GM23338 (cell line): ENCODE results near the gene TMEM116. TPM values are rescaled to one million over a fixed set of nuclear protein-coding genes. Genes with fewer than 3 reads are reported as not detected.
A peak's percentile ranks its signal among the peaks of the same experiment; 100 is the strongest.

Source experiments
- ATAC-seq: fragments of 200-7000 bp; cut with Tn5 transposase; 3 replicates; pipeline ENCODE4 v1.9.1; 2020
- DNase-seq: peaks from one replicate; pipeline ENCODE4 v3.0.0-alpha.2; 2015; ENCODE audit warnings: low spot score
- H2AFZ ChIP-seq: fragments of 200-600 bp; sonication (generic); 2 replicates; pipeline ENCODE4 v1.8.0; 2016; ENCODE audit warnings: antibody characterized with exemption, mild to moderate bottlenecking, moderate library complexity
- H3F3A ChIP-seq: fragments of 200-600 bp; sonication (generic); replicated peaks from 2 replicates; pipeline ENCODE4 v1.8.0; 2017; ENCODE audit warnings: antibody characterized with exemption, mixed run types, low read depth
- H3K27ac ChIP-seq: fragments of 200-600 bp; sonication (generic); 2 replicates; pipeline ENCODE4 v1.6.1; 2016; ENCODE audit warnings: low read depth
- H3K27me3 ChIP-seq: fragments of 200-600 bp; sonication (generic); 2 replicates; pipeline ENCODE4 v1.8.0; 2016; ENCODE audit warnings: mild to moderate bottlenecking, mixed run types, moderate library complexity; ENCODE audit not compliant: insufficient read depth
- H3K36me3 ChIP-seq: fragments of 200-600 bp; sonication (generic); 2 replicates; pipeline ENCODE4 v1.8.0; 2016; ENCODE audit warnings: mild to moderate bottlenecking; ENCODE audit not compliant: insufficient read depth
- H3K4me1 ChIP-seq: fragments of 200-600 bp; sonication (generic); 2 replicates; pipeline ENCODE4 v1.8.0; 2016; ENCODE audit warnings: mild to moderate bottlenecking, moderate library complexity; ENCODE audit not compliant: insufficient read depth
- H3K4me2 ChIP-seq: fragments of 200-600 bp; sonication (generic); 2 replicates; pipeline ENCODE4 v1.7.1; 2017; ENCODE audit warnings: mixed run types
- H3K4me3 ChIP-seq: fragments of 200-600 bp; sonication (generic); 2 replicates; pipeline ENCODE4 v1.6.1; 2016; ENCODE audit warnings: mixed run types
- H3K79me2 ChIP-seq: fragments of 200-600 bp; sonication (generic); replicated peaks from 2 replicates; pipeline ENCODE4 v1.8.0; 2017; ENCODE audit warnings: mild to moderate bottlenecking; ENCODE audit not compliant: insufficient read depth
- H3K9me2 ChIP-seq: fragments of 200-600 bp; sonication (generic); 2 replicates; pipeline ENCODE4 v1.8.0; 2017; ENCODE audit not compliant: insufficient read depth
- H4K20me1 ChIP-seq: fragments of 200-600 bp; sonication (generic); replicated peaks from 2 replicates; pipeline ENCODE4 v1.8.0; 2017; ENCODE audit warnings: mild to moderate bottlenecking; ENCODE audit not compliant: insufficient read depth
- H3K27ac Mint-ChIP-seq: 2 replicates; pipeline ENCODE4 v1.8.0; 2020; ENCODE audit warnings: inconsistent platforms, mild to moderate bottlenecking, moderate library complexity, mixed read lengths
- H3K27me3 Mint-ChIP-seq: 3 replicates; pipeline ENCODE4 v1.8.0; 2022; ENCODE audit warnings: low read depth, mild to moderate bottlenecking, moderate library complexity, mixed read lengths, inconsistent platforms; ENCODE audit not compliant: insufficient read depth, poor library complexity
- H3K36me3 Mint-ChIP-seq: 3 replicates; pipeline ENCODE4 v1.8.0; 2021; ENCODE audit warnings: low read depth, mild to moderate bottlenecking, inconsistent platforms, moderate library complexity, mixed read lengths
- H3K4me1 Mint-ChIP-seq: 3 replicates; pipeline ENCODE4 v1.8.0; 2020; ENCODE audit warnings: mild to moderate bottlenecking, inconsistent platforms, mixed read lengths
- H3K4me3 Mint-ChIP-seq: 3 replicates; pipeline ENCODE4 v1.8.0; 2021; ENCODE audit warnings: moderate library complexity, mild to moderate bottlenecking, inconsistent platforms, mixed read lengths
- H3K9me3 Mint-ChIP-seq: 3 replicates; pipeline ENCODE4 v1.8.0; 2020; ENCODE audit warnings: moderate library complexity, mild to moderate bottlenecking, inconsistent platforms, mixed read lengths
- CREB1 ChIP-seq: fragments of 250-450 bp; sonication (Bioruptor Pico); IDR thresholded peaks from 2 replicates; pipeline ENCODE4 v1.5.0; 2020; ENCODE audit warnings: low read depth, mild to moderate bottlenecking, moderate library complexity
- EZH2 ChIP-seq: fragments of 200-600 bp; sonication (generic); IDR thresholded peaks from one replicate; pipeline ENCODE4 v1.8.0; 2017; ENCODE audit warnings: antibody characterized with exemption, mild to moderate bottlenecking, low read depth; ENCODE audit not compliant: unreplicated experiment
- REST ChIP-seq: IDR thresholded peaks from one replicate; pipeline ENCODE4 v1.6.1; 2018; ENCODE audit warnings: antibody characterized with exemption; ENCODE audit not compliant: unreplicated experiment
- STAT1 ChIP-seq: IDR thresholded peaks from one replicate; pipeline ENCODE4 v1.6.1; 2016; ENCODE audit warnings: antibody characterized with exemption; ENCODE audit not compliant: unreplicated experiment
- ZNF462 ChIP-seq: fragments of 250-450 bp; sonication (Bioruptor Pico); IDR thresholded peaks from 2 replicates; pipeline ENCODE4 v1.5.0; 2020; ENCODE audit warnings: mild to moderate bottlenecking, moderate library complexity
- polyA plus RNA-seq: library from polyadenylated mRNA; unstranded; fragments of >200 nt; fragmentation: Nextera tagmentation; extraction: Ambion mirVana; gene quantifications from 2 replicates; pipeline ENCODE4 v1.2.1, GENCODE V29; 2016
- total RNA-seq: library from RNA; depleted of rRNA; stranded (reverse); fragments of >200 nt; shearing (Covaris generic); gene quantifications from 2 replicates; pipeline ENCODE4 v1.2.3, GENCODE V29; 2014
- TF ChIP-seq, protein P1 (sequence below): IDR thresholded peaks from 2 replicates; pipeline ENCODE4 v1.6.1; 2016; ENCODE audit warnings: antibody characterized with exemption

Gene TMEM116
- total and polyA plus RNA-seq, 2 experiments from 2014 or later = 8.0 to 10.4 TPM

GRCh38 chr12:112005419-112006395 lies 7.3 kb downstream of the TMEM116 start:
- Histone ChIP-seq H3K4me3 (no peak overlapping the region), H3K27me3 (no peaks in the 10 kb centered on the region), H4K20me1 (no peaks in the 10 kb centered on the region), H2AFZ (peak overlapping the region; percentile 15; the same call in 1 of the 2 replicates), H3K36me3 (no peaks in the 10 kb centered on the region), H3K4me1 (peaks cover 4% of the 10 kb centered on the region), H3K79me2 (no peaks in the 10 kb centered on the region), H3K27ac (0 out of 2 replicates have a peak overlapping the region, but pooled peaks have one; percentile 0), H3F3A (0 out of 2 replicates have a peak, but pooled peaks cover 6% of the 10 kb centered on the region), H3K9me2 (no peaks in the 10 kb centered on the region), H3K4me2 (peak overlapping the region; percentile 12; the same call in 1 of the 2 replicates)
- TF ChIP-seq, protein P1, sequence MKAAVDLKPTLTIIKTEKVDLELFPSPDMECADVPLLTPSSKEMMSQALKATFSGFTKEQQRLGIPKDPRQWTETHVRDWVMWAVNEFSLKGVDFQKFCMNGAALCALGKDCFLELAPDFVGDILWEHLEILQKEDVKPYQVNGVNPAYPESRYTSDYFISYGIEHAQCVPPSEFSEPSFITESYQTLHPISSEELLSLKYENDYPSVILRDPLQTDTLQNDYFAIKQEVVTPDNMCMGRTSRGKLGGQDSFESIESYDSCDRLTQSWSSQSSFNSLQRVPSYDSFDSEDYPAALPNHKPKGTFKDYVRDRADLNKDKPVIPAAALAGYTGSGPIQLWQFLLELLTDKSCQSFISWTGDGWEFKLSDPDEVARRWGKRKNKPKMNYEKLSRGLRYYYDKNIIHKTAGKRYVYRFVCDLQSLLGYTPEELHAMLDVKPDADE = no peak
- TF ChIP-seq REST (no peak), STAT1 (no peak), CREB1 (CRISPR knock-in tag) (no peak), ZNF462 (CRISPR knock-in tag) (no peak), EZH2 (no peak)
- peak overlapping the region; percentile 82 for H3K27ac Mint-ChIP-seq
- peak; percentile 88 for DNase-seq
- no peaks in the 10 kb centered on the region for H3K9me3 Mint-ChIP-seq
- H3K4me1 Mint-ChIP-seq = peaks cover 17% of the 10 kb centered on the region
- peak overlapping the region; percentile 32 for H3K4me3 Mint-ChIP-seq
- H3K27me3 Mint-ChIP-seq = peaks cover 2% of the 10 kb centered on the region
- H3K36me3 Mint-ChIP-seq = peaks cover 7% of the 10 kb centered on the region; the same call in 2 of the 3 replicates
- ATAC-seq = peak; percentile 100
